HG02973 (cell line): ENCODE results near the gene C16orf74.

Experiments used
- ATAC-seq: cut with Tn5 transposase; IDR thresholded peaks from one replicate; pipeline ENCODE4 v1.9.1; 2021; ENCODE audit warnings: moderate library complexity; ENCODE audit not compliant: unreplicated experiment

C16orf74 gene

GRCh38 chr16:85697431-85697830, 53.5 kb downstream of the C16orf74 start:
- no peak for ATAC-seq

DNA sequence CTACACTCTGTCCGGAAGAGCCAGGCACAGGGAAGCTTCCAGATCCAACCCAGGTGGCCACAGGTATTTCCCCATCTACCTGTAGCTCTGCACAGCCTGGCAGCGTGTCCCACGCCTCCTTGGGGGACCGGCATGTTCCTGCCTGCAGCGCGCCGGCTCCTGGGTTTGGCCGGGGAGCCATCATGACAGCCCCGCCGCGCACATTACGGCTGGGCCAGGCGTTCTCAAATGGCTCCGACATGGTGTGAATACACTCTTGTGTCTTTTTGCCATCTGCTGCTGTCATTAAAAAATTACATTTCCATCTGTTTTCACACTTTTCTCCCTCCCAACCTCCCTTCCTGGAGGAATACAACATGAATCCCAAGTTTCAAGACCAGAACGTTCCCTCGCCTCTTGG, 54.1 kb downstream of the C16orf74 start:
- ATAC-seq: no peak

DNA sequence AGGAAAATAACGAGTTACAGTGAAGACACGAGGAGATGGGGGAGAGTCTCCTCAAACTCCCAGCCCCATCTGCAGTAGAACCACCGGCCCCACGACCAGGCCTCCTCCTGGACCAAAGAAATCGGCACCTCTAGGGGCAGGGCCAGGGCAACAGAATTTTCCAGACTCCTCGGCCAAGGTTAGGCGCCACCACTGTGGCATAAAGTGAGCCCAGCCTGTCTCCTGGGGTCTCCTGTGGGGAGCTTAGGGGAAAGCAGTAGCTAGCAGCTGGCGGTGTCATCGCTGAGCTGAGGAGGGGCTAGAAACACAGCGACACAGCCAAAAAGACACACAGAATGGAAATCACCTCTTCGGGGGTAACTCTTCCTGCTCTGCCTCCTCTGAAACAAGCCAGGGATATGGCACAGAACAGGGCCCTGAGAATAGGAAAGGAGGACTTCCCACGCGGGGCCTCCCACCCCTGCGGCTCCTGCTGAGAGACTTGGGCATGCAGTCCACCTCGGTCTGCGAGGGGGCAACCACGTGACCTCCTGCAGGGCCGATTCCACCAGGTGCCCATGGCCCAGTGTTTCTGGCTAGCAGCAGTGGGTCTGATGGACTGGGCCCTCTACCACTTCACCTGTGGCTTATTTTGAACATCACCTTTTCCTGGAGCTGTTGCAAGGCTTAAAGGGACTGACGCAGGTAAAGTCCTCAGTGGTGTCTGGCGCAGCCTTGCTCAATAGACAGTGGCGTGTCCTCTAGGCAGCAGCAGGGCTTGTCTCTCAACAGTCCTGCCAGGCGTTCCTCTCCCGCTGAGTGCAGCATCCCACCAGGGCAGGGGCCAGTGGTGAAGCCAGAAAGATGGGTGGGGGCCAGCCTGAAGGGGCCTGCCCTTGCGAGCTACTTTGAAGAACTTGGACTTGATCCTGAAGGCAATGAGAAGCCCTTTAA, 55.4 kb downstream of the C16orf74 start:
- ATAC-seq: no peak

- no peak for ATAC-seq
Observed at GRCh38 chr16:85690469-85691064, 60.3 kb downstream of the C16orf74 start.

- no peak for ATAC-seq
Observed at GRCh38 chr16:85689950-85690320, 61.0 kb downstream of the C16orf74 start.

DNA sequence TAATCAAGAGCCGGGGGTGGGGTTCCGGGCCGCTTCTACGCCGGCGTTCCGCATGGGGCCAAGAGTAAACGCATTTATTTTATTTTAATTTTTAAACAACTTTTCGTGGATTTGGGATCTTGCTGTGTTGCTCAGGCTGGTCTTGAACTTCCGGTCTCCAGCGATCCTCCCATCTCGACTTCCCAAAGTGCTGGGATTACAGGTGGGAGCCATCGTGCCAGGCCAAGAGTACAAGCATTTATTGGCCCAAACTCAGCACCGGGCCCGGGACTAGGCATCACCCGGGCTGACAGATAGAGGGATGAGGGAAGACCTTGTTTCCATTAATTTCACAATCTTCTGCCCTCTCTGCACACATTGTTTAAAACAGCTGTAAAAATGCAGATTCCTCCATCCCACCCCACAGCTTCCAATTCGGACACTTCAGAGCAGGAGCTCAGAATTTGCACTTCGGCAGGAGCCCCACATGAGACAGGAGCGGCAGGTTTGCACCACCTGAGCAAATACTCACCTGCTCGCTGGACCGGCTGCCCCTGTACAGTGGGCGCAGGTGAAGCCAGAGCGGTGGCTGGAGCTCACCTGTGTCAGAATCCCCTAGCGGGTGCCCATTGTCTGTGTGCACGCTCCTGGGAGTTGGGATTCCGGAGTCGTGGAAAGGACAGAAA, 61.5 kb downstream of the C16orf74 start:
- no peak for ATAC-seq

DNA sequence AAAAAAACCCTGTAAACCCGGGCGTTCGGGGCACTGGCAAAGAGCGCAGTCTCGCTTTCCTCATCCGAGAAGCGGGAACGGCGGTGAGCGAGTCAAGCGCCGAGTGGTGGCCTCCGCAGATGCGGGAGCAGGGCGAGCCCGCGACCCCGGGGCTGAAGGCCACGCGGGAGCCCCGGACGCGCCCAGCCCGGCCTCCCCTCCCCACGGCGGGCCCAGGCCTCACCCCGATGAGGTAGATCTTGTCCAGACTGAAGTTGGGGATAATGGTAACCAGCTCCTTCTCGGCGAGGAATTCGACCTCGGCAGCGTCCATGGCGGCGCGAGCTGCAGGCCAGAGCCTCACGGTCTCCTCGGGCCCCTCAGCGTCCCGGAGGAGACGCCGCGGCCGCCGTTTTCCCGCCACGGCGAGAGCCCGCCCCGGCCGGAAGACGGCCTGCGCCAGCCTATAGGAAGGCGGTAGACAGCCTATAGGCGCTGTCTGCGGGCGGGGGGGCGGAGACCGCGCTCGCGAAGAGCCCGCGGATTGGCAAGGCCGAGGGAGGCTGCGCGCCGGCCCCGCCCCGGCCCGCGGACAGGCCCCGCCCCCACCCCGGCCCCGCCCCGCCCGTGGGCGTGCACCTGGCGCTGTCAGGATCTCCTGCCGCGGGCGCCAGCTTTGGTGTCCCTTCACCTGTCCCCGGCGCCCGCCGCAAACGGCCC, 62.2 kb downstream of the C16orf74 start, which contains the start of gene GINS2:
Gene GINS2 (minus strand): TSS at position 369 of the 699 bp plus-strand sequence. CDS start 56 bp downstream, at position 313.
- ATAC-seq: peak; percentile 94

- no peak for ATAC-seq
Observed at GRCh38 chr16:85687651-85688471, 63.0 kb downstream of the C16orf74 start.

DNA sequence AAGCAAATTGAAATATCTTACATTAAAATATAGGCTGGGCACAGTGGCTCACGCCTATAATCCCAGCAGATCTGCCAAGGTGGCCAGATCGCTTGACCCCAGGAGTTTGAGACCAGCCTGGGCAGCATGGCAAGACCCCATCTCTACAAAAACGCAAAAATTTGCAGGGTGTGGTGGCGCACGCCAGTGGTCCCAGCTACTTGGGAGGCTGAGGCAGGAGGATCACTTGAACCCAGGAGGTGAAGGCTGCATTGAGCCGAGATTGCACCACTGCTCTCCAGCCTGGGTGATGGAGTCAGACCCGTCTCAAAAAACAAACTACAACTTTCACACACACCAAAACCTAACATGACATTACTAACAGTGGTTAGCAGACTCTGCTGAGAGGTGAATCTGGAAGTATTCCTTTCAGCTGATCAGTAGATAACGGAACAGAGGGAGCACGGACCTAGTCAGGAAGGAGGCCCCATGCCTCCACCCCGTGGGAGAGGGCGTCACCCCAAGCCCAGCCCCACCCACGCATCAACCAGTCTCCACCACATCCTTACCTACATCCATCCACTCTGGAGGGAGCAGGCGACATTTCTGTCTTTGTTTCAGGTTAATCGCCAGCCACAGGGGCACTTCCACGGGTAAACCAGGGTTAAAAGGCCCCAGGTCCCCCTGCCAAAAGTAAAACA, 63.8 kb downstream of the C16orf74 start:
- ATAC-seq: no peak

GRCh38 chr16:85685251-85685650, 65.6 kb downstream of the C16orf74 start:
- ATAC-seq: no peak

GRCh38 chr16:85683363-85683762, 67.5 kb downstream of the C16orf74 start:
- no peak for ATAC-seq

GRCh38 chr16:85682516-85682915, 68.4 kb downstream of the C16orf74 start:
- ATAC-seq: no peak

GRCh38 chr16:85681255-85681654, 69.6 kb downstream of the C16orf74 start:
- ATAC-seq: no peak

- ATAC-seq: no peak
Observed at GRCh38 chr16:85680352-85680944, 70.4 kb downstream of the C16orf74 start.

DNA sequence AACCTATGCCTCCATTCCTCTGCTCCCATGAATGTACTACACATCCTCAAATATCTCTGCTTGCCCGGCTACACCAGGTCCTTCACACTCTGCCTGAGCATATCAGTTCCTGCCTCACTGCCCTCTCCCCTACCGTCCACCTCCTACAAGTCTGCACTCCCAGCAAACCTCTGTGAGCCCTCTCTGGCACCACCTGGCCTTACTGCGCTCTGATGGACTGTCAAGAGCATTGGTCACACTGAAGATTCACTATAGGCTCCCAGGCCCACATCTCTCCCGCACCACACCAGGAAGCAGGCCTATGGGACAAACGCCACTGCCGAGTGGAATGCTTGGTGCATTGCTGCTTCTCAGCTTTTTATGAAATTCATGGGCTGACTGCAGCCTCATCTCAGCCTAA, 71.0 kb downstream of the C16orf74 start:
- no peak for ATAC-seq

DNA sequence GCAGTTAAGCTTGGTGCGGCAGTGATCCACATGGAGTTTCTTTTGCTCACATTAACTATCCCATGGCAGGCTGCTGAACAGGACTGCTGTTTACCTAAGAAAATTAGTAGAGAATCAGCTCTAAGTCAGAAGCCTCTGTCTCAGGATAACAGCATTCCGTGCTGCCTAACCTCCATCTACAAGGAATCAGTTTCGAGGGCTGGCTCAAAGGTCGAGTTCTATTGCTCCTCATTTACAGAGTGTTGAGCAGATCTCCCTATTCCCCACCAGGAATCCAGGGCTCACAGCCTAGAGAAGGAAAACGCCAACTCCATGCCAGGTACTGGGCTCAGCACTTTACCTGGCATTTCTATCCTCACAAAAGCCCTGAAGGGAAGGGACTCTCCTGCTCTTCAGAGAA, 72.1 kb downstream of the C16orf74 start:
- no peak for ATAC-seq

GRCh38 chr16:85678016-85678415, 72.9 kb downstream of the C16orf74 start:
- ATAC-seq: no peak

DNA sequence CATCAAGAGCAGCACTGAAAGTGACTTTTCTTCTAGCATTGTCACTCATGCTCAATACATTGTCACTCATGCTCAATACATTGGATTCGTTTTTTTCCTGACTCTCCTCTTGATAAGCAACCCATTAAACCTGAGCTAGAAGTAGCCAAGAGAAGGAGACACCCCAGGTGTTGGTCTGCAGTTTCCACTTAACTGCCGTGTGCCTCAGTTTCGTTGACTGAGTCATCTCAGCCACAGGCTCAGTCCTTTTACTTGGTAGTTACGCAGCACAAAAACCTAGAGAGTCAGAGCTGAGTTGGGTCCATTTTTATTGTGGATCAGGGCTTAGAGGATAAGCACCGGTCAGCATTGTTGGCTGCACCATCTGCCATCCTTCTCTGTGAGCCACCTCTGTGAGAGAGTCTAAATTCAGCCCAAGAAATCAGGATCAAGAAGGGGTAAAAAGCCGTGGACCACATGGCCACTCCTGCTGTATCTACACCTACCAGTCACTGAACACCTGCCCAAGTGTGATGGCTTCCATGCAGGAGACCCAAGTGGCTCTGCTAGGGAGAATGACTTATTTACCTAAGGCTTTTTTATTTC, 73.4 kb downstream of the C16orf74 start:
- ATAC-seq: no peak

- ATAC-seq: no peak
Observed at GRCh38 chr16:85676466-85676865, 74.4 kb downstream of the C16orf74 start.
